Stimulated activated CD8-positive, alpha-beta memory T cell treated with anti-CD3 and anti-CD28 coated beads, Interleukin-2, amount 100 ng/mL, for 1 hour (primary cell): ENCODE data around the gene PRRC2B.
"Not testable (repeated sequence)": the region's sequence is repeated elsewhere in the genome, so short reads cannot be mapped to it uniquely, and the experiment has no call there.

Experiments
- DNase-seq, 2 donors: peaks; one replicate each; pipeline ENCODE4 v3.0.0-alpha.2; 2020; ENCODE audit warnings: low read depth in 2 of 2

The PRRC2B gene

GRCh38 chr9:131386281-131386680 is 7.6 kb upstream of the PRRC2B start:
- no peak for DNase-seq

DNA sequence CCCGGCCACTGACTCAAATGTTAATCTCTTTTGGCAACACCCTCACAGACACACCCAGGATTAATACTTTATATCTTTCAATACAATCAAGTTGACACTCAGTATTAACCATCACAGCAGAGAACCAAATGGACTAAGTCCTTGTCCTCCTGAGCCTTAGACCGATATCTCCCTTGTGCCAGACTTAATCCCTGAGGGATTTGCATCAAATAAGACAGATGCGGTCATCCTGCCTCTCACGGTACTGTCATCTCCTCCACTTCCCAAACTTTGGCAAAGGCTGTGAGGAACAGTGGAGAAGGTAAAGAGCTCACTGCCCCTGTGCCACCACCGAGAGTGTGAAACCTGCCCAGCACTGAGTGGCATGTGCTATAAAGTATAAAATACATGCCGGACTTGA is 6.5 kb upstream of the PRRC2B start:
- DNase-seq: no peak

GRCh38 chr9:131391020-131391419 is 2.9 kb upstream of the PRRC2B start:
- DNase-seq: no peak

- DNase-seq: no peak
Observed at GRCh38 chr9:131391504-131391903, 2.4 kb upstream of the PRRC2B start.

- no peak for DNase-seq
Observed at GRCh38 chr9:131394464-131395156, 724 bp downstream of the PRRC2B start.

DNA sequence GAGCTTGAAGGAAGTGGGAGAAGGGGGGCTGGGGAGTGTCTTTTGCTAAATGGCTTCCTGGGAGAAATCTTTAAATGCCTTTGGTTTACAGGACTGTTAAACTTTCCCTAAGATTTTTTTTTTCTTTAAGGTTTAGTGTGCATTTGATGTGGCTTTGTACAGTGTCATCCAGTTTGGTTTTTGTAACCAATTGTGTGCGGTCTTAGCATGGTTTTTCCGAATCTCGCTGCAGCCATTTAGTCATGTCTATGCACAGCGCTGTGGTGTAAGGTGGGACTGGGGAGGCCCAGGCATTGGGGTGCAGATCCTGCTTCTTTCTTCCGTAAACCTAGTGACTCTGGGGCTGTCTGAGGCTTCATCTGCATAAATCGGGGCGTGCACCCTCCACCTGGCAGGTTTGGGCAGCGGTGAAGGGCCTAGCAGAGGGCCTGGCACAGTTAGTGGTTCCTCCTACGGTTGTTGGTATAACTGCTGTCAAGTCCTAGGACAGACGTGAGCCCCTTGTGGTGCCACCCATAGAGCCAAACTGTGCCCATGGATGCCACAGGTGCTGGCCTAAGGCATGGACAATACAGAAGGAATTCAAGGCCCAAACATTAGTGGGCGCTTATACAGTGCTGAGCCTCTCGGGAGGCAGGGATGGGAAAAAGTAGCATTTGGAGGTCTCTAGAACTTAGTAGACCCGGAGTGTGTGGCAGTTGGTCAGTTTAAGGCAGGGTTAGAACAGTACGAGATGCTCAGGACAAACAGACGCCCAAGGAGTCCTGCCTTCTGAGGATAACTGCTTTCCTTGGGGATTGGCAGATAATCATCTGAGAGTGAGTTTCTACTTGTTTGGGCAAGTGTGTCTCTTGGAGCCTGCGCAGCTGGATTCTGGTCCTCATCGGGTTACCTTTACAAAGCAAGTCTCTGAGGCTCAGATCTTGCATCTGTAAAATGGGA is 1.5 kb downstream of the PRRC2B start:
- peak in 1 of 2 donors; percentile 57 for DNase-seq

- DNase-seq: not testable (repeated sequence)
Observed at GRCh38 chr9:131396099-131396479, 2.2 kb downstream of the PRRC2B start.

DNA sequence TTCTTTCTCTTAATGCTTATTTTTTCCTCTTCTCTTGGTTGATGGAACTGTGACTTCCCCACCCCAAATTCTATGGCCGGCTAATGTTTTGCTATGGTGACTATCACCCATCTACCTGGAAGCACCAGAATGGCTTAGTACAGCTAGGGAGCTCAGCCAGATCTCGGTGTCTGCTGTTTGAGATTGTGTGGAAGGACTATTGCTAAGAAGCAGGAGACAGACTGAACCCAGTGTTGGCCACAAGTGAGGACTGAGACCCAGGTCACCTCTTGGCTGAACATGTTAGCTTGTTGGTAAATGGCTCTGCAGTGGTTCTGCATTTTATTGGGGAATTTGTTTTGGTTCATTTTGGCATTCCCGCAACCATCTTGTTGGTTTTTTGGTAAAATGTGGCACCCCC is 2.7 kb downstream of the PRRC2B start:
- DNase-seq: no peak

DNA sequence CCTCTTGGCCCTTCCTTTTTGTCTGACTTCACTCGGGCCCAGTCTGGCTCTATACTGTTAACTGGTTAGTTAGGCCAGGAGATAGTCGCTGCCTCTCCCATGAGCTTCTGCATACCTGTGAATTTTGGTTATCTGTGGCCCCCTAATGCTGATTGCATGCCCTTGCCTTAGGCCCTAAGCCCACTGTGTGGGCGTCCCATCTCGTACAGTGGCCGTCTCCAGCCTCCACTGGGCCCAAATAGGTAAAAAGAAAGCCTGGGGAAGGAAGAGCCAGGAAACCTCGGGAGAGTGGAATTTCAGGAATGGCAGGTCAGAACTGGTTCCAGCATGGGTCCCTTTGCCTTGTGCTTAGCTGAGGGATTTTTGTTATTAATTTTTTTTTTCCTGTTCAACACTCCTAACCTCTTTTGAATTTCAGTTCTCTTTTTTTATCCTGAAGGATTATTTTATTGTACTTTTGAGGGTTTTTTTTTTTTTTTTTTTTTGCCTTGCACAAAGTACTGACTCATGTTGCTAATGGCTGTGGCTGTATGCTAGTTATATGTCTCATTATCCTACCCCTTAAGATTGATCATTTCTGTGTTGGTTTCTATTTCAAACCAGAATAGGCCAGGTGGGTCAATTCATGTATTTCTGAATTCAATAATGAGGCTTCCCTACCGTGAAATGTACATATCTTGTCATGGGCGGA is 3.4 kb downstream of the PRRC2B start:
- DNase-seq: no peak

- DNase-seq: no peak
Observed at GRCh38 chr9:131398204-131398603, 4.3 kb downstream of the PRRC2B start.

- DNase-seq: no peak
Observed at GRCh38 chr9:131399972-131400371, 6.1 kb downstream of the PRRC2B start.

DNA sequence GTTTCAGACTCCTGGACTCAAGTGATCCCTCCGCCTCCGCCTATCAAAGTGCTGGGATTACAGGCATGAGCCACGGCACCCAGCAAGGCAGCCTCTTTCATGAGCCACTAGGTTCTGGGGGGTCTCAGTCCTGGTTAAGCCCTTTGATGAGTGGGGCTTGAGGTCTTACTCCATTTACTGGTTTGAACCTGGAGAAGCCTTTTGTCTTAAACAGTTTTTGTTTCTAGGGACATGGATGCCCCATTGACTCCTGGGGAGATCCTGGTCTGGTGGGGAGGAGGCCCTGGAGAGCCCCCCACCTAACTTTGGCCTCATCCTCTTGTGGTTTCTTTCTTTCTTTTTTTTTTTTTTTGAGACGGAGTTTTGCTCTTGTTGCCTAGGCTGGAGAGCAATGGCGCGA is 6.7 kb downstream of the PRRC2B start:
- DNase-seq: no peak

- DNase-seq: no peak
Observed at GRCh38 chr9:131402073-131402472, 8.2 kb downstream of the PRRC2B start.

DNA sequence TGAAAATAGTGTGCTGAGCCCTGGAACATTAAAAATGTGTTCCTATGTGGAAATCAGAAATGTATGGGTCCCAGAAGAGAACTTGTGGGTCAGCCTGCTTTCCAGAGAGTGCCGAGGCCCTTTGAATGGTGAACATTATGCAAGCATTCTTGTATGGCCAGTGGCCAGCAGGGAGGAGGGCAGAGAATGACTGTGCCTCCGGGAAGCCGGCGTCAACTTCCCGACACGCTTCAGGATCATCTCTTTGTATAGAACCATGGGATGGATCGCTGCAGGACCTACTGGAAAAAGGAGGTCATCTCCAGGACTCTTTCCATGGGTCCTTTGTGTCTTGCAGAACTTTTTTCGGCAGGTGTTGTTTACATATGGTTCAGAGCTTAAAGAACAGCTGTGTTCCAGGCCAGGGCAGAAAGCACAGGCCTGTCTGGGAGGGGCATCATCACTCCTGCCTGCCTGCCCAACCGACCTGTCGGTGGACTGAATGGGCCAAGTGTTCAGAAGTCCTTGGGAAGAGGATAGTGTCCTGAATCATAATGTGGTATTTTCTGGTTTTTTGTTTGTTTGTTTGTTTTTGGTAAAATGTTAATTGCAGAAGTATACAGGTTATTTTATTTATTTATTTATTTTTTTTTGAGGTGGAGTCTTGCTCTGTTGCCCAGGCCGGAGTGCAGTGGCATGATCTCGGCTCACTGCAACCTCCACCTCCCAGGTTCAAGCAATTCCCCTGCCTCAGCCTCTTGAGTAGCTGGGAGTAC is 9.0 kb downstream of the PRRC2B start:
- no peak for DNase-seq

DNA sequence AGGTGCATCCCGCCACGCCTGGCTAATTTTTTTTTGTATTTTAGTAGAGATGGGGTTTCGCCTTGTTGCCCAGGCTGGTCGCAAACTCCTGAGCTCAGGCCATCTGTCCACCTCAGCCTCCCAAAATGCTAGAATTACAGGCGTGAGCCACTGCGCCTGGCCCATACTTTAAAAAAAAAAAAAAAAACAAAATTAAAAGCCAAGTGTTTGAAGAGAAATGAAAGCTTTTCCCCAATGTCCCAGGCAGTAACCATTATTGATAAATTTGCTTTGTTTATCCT is 9.5 kb downstream of the PRRC2B start:
- no peak for DNase-seq

DNA sequence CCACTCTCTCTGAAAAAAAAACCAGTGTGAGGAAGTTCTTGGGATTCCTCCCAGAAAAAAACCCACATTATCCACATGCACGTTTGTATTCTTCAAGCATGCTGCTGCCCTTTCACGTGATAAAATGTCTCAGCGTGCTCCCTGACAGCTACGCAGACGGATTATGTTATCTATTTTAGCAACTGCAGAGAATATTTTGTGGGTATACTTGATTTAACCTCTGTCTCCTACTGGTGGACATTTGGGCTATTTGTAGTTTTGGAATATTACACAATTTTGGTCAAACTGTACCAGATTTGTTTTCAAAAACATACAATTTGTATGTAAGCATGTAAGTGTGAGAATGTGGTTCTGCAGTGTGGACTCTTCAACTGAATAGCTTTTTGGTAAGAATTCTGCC is 10.7 kb downstream of the PRRC2B start:
- no peak for DNase-seq

DNA sequence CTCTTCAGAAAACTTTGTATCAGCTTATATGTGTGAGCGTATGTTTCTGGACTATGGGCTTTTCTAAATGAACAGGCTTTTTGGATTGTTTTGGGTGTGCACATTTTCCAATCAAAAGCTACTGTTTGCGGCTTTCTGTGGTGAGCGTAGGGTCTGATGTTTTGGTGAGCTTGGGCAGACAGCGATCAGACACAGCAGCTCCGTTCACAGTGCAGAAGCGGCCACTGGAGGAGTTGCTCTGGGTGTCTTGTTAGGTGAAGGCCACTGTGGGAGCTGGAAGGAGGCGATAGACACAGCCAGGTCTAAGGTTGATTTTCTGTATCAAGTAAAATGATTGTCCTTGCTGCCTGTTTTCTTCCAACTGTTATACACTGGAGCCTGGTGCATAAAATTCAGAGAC is 11.1 kb downstream of the PRRC2B start:
- DNase-seq: no peak

DNA sequence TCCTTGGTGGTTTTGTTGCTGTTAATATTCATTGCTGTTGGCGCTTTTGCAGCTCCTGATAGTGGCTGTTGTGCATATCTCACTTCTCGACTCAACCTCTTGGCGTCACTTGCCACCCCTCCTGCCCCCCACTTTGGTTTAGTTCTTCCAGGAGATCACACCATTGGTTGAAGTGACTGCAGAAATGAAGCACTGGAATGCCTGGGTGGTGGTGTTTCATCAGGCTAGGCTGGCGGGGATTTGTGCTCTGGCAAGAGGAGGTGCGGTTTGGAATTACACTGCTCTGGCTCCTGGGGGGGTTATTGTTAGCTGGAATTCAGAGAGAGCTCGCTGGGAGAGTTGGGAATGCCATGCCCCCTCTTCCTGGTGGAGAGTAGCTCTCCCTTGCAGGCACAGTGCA is 11.5 kb downstream of the PRRC2B start:
- no peak for DNase-seq

GRCh38 chr9:131405858-131406537 is 12.1 kb downstream of the PRRC2B start:
- DNase-seq: no peak

- no peak for DNase-seq
Observed at GRCh38 chr9:131406563-131407436, 12.9 kb downstream of the PRRC2B start.
